Liver (tissue), 3 donors: ENCODE results near the gene TECTB.

Source experiments
- SP1 ChIP-seq: IDR thresholded peaks from 2 replicates; pipeline ENCODE4 v1.6.1; 2018; ENCODE audit warnings: antibody characterized with exemption, mild to moderate bottlenecking
- TAF1 ChIP-seq: conservative IDR thresholded peaks from 2 replicates; pipeline ENCODE4 v1.6.1; 2016; ENCODE audit warnings: antibody characterized with exemption, mild to moderate bottlenecking
- TF ChIP-seq, protein P1 (sequence below): IDR thresholded peaks from 2 replicates; pipeline ENCODE4 v1.6.1; 2016; ENCODE audit warnings: antibody characterized with exemption
- TF ChIP-seq, protein P2 (sequence below): fragments of 150-350 bp; IDR thresholded peaks from 2 replicates; pipeline ENCODE4 v1.5.1; 2017; ENCODE audit warnings: improper control_type of control experiment, low read depth, low read length; ENCODE audit not compliant: missing input control
- donor health status: healthy.
- donor health status: healthy.

- TF ChIP-seq, protein P1, sequence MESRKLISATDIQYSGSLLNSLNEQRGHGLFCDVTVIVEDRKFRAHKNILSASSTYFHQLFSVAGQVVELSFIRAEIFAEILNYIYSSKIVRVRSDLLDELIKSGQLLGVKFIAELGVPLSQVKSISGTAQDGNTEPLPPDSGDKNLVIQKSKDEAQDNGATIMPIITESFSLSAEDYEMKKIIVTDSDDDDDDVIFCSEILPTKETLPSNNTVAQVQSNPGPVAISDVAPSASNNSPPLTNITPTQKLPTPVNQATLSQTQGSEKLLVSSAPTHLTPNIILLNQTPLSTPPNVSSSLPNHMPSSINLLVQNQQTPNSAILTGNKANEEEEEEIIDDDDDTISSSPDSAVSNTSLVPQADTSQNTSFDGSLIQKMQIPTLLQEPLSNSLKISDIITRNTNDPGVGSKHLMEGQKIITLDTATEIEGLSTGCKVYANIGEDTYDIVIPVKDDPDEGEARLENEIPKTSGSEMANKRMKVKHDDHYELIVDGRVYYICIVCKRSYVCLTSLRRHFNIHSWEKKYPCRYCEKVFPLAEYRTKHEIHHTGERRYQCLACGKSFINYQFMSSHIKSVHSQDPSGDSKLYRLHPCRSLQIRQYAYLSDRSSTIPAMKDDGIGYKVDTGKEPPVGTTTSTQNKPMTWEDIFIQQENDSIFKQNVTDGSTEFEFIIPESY, result peak; percentile 18
- TF ChIP-seq, protein P2, sequence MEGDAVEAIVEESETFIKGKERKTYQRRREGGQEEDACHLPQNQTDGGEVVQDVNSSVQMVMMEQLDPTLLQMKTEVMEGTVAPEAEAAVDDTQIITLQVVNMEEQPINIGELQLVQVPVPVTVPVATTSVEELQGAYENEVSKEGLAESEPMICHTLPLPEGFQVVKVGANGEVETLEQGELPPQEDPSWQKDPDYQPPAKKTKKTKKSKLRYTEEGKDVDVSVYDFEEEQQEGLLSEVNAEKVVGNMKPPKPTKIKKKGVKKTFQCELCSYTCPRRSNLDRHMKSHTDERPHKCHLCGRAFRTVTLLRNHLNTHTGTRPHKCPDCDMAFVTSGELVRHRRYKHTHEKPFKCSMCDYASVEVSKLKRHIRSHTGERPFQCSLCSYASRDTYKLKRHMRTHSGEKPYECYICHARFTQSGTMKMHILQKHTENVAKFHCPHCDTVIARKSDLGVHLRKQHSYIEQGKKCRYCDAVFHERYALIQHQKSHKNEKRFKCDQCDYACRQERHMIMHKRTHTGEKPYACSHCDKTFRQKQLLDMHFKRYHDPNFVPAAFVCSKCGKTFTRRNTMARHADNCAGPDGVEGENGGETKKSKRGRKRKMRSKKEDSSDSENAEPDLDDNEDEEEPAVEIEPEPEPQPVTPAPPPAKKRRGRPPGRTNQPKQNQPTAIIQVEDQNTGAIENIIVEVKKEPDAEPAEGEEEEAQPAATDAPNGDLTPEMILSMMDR, result no peak
- no peak for TF ChIP-seq TAF1
- TF ChIP-seq SP1, result peak; percentile 74
These were observed 49.5 kb downstream of the TECTB start for GRCh38 chr10:112332509-112333228.
